HL-60 (cell line): ENCODE measurements around the gene PPP2R3A.

Source experiments
- GABPA ChIP-seq: IDR thresholded peaks from 2 replicates; pipeline ENCODE4 v1.6.1; 2012; ENCODE audit warnings: low read depth
- POLR2AphosphoS5 ChIP-seq: IDR thresholded peaks from 2 replicates; pipeline ENCODE4 v1.6.1; 2012; ENCODE audit warnings: low read depth
- SPI1 ChIP-seq: IDR thresholded peaks from 2 replicates; pipeline ENCODE4 v1.6.1; 2012; ENCODE audit warnings: low read depth, mild to moderate bottlenecking, borderline replicate concordance
- TF ChIP-seq, protein P1 (sequence below): IDR thresholded peaks from one replicate; pipeline ENCODE4 v1.5.1; 2011; ENCODE audit warnings: low read length, control low read depth, inconsistent platforms; ENCODE audit not compliant: insufficient read depth
- TF ChIP-seq, protein P2 (sequence below): IDR thresholded peaks from 2 replicates; pipeline ENCODE4 v1.6.1; 2012; ENCODE audit warnings: low read depth; ENCODE audit not compliant: insufficient replicate concordance

DNA sequence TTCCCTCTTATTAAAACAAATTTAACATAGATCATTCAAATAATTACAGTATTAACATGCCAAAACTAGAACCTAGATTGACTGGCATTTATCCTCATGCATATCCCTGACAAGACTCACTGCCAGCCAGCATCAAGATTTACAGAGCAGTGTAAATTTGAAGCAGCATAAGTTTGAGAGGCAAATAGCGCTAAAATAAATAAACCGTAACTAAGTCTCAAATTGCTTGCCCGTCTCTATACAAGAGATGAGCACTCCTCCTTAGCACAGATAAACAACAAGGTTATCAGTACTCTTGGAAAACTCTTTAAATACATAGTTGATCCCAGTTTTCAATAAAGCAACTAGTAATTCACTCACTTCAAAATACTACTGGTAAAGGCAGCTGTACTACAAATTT lies 201.0 kb downstream of the PPP2R3A start:
- TF ChIP-seq, protein P1, sequence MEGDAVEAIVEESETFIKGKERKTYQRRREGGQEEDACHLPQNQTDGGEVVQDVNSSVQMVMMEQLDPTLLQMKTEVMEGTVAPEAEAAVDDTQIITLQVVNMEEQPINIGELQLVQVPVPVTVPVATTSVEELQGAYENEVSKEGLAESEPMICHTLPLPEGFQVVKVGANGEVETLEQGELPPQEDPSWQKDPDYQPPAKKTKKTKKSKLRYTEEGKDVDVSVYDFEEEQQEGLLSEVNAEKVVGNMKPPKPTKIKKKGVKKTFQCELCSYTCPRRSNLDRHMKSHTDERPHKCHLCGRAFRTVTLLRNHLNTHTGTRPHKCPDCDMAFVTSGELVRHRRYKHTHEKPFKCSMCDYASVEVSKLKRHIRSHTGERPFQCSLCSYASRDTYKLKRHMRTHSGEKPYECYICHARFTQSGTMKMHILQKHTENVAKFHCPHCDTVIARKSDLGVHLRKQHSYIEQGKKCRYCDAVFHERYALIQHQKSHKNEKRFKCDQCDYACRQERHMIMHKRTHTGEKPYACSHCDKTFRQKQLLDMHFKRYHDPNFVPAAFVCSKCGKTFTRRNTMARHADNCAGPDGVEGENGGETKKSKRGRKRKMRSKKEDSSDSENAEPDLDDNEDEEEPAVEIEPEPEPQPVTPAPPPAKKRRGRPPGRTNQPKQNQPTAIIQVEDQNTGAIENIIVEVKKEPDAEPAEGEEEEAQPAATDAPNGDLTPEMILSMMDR = no peak
- TF ChIP-seq POLR2AphosphoS5 (no peak), GABPA (no peak), SPI1 (no peak)
- TF ChIP-seq, protein P2, sequence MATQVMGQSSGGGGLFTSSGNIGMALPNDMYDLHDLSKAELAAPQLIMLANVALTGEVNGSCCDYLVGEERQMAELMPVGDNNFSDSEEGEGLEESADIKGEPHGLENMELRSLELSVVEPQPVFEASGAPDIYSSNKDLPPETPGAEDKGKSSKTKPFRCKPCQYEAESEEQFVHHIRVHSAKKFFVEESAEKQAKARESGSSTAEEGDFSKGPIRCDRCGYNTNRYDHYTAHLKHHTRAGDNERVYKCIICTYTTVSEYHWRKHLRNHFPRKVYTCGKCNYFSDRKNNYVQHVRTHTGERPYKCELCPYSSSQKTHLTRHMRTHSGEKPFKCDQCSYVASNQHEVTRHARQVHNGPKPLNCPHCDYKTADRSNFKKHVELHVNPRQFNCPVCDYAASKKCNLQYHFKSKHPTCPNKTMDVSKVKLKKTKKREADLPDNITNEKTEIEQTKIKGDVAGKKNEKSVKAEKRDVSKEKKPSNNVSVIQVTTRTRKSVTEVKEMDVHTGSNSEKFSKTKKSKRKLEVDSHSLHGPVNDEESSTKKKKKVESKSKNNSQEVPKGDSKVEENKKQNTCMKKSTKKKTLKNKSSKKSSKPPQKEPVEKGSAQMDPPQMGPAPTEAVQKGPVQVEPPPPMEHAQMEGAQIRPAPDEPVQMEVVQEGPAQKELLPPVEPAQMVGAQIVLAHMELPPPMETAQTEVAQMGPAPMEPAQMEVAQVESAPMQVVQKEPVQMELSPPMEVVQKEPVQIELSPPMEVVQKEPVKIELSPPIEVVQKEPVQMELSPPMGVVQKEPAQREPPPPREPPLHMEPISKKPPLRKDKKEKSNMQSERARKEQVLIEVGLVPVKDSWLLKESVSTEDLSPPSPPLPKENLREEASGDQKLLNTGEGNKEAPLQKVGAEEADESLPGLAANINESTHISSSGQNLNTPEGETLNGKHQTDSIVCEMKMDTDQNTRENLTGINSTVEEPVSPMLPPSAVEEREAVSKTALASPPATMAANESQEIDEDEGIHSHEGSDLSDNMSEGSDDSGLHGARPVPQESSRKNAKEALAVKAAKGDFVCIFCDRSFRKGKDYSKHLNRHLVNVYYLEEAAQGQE = no peak
